Sciatic nerve (tissue), 2 donors: ENCODE data around the gene RANBP3. TPM values are rescaled to one million over a fixed set of nuclear protein-coding genes. Genes with fewer than 3 reads are reported as not detected.
"Not testable (repeated sequence)": the region's sequence is repeated elsewhere in the genome, so short reads cannot be mapped to it uniquely, and the experiment has no call there.

Experiments
- ATAC-seq: fragments of 200-7000 bp; cut with Tn5 transposase; one replicate; pipeline ENCODE4 v1.9.1; 2020; ENCODE audit warnings: mild to moderate bottlenecking, moderate library complexity
- DNase-seq: peaks from one replicate; pipeline ENCODE4 v3.0.0-alpha.2; 2020; ENCODE audit warnings: low spot score
- intact Hi-C: fragments of 100-400 bp; cut with DNase I; formaldehyde crosslinking; loops from one replicate; pipeline ENCODE4 v1.14.2; 2022
- total RNA-seq: library from RNA; stranded (reverse); fragmentation: NEBNext Ultra II Directional; extraction: Animal tissue kit (Norgen Biotek cat#: 25700); gene quantifications from one replicate; pipeline ENCODE4 v1.2.1, GENCODE V29; 2021
- donor health status: DM: no; HTN: no; CAD: no.
- donor health status: DM: no; HTN: no; CAD: no.

Gene RANBP3, protein sequence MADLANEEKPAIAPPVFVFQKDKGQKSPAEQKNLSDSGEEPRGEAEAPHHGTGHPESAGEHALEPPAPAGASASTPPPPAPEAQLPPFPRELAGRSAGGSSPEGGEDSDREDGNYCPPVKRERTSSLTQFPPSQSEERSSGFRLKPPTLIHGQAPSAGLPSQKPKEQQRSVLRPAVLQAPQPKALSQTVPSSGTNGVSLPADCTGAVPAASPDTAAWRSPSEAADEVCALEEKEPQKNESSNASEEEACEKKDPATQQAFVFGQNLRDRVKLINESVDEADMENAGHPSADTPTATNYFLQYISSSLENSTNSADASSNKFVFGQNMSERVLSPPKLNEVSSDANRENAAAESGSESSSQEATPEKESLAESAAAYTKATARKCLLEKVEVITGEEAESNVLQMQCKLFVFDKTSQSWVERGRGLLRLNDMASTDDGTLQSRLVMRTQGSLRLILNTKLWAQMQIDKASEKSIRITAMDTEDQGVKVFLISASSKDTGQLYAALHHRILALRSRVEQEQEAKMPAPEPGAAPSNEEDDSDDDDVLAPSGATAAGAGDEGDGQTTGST
- total RNA-seq: 76.3 TPM

DNA sequence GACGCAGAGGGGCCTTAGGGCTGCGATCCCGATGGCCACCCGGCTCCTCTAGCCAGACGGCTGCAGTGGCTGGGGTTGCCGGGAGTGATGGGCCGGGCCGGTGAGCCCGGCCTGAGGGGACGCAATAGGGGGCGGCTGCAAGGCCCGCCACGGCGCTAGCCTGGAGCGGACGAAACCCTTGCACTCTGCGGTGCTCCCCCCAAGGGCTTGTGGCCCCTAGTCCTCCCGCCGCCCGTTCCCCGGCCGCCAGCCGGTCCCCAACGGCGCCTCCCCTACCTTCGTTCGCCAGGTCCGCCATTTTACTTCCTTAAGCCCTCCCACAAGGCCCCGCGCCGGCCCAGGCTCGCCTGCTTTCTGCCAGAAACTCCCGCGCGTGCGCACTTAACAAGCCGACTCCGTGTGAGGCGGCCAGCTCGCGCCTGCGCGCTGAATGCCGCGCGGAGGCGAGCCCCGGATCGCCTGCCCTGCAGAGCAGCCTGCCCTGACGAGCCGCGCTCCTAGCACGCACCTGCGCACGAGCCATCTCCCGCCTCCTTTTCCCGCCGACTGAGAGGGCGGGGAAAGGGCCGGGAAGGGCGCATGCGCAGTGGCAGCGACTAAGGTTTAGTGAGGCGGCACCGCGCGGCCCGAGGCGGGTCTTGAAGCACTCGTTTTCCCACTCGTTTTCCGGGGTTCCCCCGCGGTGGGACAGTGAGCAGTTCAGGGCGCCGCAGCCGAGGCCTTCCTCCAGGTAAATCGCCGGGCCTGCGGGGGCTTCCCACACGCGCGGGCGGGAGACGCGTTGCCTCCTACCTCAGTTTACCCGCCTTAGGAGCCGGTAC, at the start of gene RANBP3:
Gene RANBP3, minus strand, starts transcription at position 356 of the 821 bp plus-strand sequence. Its CDS starts 58 bp downstream, at position 298.
- intact Hi-C loops: no loop called here
- DNase-seq: peak; percentile 99
- peak; percentile 99 for ATAC-seq

DNA sequence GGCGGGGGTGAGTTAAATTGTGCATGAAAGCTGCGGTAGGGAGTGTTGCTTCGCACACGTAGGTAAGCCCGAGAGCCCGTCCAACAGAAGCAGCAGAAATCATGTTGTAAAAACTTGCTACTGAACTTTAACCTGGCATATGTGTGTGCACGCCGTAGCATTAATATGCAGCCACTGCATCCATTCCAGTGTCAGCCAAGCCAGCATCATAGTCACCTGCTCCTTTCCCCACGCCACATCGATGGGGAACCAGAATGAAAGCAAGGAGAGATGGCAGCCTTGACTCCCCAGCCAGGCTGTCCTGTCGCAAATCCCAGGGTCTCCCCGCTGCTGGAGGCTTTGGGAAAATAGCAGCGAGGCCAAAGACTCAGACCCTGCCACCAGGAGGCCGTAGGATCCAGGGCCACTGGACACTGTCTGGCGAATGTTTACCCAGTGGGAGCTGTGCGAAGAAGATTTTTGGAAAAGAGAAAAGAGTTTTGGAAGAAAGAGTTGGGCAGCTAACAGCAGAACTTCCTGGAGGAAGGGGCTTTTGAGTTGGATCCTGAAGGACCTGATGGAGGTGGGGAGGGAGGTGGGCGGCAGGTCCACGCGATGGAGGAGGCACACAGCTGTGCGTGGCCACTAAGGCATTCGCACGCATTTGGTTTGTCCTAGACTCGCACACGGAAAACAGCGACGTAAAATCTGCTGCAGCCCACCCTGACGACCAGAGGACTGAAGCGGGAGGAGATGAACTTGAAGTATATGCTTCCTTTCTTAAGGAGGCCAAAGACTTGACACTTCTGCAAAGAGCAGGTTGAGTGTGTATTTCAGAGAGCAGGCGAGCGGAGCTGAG, 48.7 kb upstream of the RANBP3 start:
- no peak for ATAC-seq
- intact Hi-C loops: no loop called here
- DNase-seq: peak; percentile 47

DNA sequence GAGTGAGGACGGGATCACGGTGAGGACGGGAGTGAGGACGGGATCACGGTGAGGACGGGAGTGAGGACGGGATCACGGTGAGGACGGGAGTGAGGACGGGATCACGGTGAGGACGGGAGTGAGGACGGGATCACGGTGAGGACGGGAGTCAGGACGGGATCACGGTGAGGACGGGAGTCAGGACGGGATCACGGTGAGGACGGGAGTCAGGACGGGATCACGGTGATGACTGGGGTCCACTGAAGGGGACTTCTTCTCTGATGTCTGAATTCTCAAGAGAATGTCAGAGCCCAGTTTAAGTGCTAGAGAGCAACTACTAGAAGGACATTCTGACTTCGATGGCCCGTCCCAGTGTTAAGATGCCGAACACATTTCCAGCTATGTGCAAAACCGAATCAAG, 46.8 kb upstream of the RANBP3 start:
- ATAC-seq, DNase-seq: not testable (repeated sequence)
- intact Hi-C loops: loop anchor here (5.0 kb wide), 1 partner anchor 37 kb away; no protein-coding TSS in a partner anchor

DNA sequence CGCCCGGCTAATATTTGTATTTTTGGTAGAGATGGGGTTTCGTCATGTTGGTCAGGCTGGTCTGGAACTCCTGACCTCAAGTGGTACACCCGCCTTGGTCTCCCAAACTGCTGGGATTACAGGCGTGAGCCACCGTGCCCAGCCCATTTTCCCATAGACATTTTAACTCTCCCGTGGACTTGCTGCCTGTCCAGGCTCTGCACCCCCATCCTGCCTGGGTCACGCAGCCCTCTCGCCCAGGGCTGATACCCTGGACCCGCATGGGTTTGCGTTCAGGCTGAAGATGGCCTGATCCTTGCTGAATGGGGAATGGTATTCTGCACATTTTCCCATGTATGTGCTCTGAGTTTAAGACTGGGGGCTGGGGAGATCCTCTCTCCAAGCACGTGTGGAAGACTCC, 46.0 kb upstream of the RANBP3 start:
- ATAC-seq (no peak), DNase-seq (no peak)
- intact Hi-C loops: loop anchor here (5.0 kb wide), 1 partner anchor 37 kb away; no protein-coding TSS in a partner anchor

DNA sequence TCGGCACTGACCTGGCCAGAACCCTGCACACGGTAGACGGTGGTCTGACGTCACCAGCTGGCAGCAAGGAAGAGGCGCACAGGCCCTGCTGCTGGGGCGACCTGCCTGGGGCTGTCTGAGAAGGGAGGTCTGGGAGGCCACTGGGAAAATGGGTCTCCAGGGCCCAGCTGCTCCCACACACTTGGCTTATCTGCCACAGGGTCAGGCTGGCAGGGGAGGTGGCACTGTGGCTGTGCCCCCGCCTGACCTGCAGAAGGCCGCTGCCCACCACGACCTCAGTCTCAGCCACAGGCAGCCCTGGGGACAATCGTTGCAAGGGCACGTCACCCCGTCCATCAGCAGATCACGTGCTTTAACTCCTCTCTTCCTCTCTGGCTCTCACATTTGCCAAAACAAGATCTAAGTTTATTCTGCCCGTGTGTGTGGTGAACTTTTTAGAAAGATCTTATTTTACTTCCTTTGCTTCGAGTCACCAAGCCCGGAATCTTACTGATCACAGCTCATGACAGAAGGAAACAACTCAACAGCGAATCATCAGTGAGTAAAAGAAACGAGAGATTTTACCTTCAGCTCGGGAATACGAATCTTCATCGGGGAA, 45.2 kb upstream of the RANBP3 start:
- DNase-seq (no peak), ATAC-seq (peak; percentile 52)
- intact Hi-C loops: loop anchor here (5.0 kb wide), 1 partner anchor 36 kb away; no protein-coding TSS in a partner anchor

DNA sequence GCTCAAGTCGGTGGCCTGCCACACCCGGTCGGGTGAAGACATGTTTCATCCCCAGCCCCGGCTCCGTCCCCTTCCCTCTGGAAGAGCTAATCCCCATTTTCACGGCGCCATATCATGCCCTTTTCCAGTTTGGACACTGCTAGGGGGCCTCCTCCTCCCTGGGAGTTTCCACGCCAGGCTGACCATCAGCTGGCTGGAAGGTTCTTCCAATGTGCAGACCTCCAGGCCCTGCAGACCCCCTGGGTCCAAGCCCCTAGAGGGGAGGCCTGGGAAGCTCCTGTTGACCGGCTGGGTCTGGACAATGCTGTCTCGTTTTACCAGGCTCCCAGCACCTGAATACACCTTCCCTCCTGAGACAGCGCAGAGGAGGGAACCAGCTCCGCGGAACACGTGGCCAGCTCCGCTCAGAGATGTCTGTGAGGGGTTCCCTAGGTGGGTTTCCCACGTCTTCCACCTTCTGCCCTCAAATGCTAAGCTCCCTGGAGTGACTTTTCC, 44.7 kb upstream of the RANBP3 start:
- DNase-seq: no peak
- intact Hi-C loops: loop anchor here (5.0 kb wide), 1 partner anchor 35 kb away; no protein-coding TSS in a partner anchor
- ATAC-seq: peak; percentile 16

DNA sequence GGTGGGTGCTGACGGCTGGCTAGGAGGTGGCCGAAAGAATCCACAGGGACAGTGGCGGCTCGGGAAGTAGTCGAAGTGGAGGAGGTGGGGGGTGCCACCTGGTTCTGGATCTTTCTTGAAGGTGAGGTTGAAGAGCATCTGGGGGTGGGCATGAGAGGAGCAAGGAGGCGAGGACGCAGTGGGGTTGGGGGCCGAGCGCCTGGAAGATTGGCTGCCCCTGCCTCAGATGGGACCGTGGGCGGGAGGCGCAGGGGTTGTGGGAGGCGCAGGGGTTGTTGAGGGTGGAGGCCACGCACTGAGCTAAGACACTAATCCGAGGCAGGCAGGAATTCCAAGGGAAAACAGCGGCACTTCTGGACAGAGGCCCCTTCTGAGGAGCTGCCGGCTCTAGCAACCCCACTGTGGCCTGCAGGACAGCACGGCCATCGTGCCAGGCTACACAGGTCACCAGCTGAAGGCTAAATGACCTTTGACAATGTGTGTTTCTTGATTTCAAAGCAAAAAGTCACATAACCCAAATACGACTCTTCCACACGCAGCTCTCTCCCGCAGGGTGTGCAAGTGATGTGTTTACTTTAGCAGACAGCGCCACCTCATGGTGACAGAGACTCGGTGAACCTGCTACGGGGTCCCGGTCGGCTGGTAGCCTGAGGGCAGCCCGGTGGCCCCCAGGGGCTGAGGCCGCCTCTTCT, 44.1 kb upstream of the RANBP3 start:
- DNase-seq (peak; percentile 90), ATAC-seq (peak; percentile 91)
- intact Hi-C loops: loop anchor here (1.0 to 5.0 kb wide), 2 partner anchors 35 to 249 kb away; no protein-coding TSS in a partner anchor

DNA sequence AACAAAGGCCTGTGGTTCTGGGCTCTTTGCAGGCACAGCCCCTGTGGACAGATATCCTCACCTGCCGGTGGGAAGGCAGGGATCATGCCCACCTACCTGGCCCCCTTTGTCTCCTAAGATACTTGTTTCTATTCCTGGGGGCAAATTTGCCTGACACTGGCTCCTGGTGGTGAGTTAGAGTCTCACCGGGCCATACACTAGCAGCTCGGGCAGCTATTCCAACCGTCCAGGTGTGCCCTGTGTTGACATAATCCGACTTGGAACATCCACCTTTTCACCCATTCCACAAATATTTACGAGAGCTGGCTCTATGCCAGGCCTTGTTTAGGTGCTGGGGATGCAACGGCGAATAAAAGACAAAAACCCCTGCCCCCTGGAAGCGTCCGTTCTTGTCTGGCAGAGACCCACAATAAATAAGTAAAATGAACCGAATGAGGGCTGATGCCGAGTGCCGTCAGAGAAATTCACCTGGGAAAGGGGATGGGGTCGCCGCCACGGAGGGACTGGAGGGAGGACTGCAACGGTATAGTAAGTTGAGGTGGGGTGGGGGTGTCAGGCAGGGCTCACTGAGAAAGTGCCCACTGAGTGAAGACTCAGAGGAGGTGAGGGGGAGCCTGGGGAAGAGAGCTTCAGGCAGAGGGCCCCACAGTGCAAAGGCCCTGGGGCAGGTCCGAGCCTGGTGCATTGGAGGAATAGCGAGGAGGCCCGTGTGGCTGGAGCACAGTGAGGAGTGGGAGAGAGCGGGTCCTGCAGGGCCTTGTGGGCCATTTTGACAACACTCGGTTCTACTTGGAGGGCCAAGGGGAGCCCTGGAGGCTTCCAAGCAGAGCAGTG, 43.2 kb upstream of the RANBP3 start:
- no peak for DNase-seq
- intact Hi-C loops: loop anchor here (1.0 to 5.0 kb wide), 2 partner anchors 34 to 248 kb away; no protein-coding TSS in a partner anchor

DNA sequence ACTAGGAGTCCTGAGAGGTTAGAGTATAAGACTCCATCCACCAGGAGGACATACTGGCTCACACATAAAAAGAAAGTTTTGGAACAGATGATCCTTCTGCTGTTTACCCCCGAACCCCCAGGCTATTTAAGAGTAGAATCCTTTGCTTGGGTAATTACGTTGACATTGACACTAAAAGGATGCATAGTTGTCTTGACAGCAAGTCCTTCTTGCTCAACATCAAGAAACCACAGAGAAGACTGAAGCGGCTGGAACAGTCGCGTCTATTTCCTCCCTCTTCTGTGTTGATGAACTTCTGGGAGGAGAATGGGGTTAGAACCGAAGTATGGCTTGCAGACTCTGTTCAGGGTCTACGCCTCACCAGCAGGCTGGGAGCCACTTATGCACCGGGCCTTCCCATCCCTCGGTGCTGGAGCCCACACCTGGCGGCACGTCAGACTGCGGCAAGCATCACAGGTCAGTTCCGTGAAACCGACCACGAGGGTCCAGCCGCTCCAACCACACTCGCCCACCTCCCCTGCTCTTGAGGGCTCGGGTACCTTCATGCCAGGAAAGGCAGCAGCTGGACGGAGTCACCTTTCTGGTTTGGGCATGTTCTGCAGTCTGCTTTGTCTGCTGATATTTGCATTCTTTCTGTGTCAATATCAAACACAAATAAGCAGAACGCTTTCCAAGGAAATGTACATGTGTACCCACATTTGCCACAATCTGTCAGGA, 42.4 kb upstream of the RANBP3 start:
- ATAC-seq (no peak), DNase-seq (no peak)
- intact Hi-C loops: loop anchor here (5.0 kb wide), 1 partner anchor 33 kb away; no protein-coding TSS in a partner anchor

More for the DNA sequence above, 43.2 kb upstream of the RANBP3 start:
- no peak for ATAC-seq

DNA sequence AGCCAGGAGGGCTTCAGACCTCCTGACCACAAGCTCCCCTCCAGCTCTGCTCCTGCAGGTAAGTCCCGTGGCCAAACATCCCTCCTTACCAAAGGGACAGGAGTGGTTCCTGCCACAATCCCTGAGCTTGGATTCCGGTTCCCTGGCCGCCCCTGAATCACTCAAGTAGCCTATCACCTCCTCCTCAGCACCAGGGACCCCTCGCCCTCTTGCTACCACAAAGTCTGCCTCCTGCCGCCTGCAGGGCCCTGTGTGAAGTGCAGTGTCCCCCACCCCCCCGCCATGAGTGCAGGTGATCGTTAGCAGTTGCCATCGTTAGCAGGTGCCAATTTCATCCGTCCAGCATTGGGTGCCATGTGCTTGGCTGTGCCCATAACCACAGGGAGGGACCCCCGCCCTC, 40.8 kb upstream of the RANBP3 start:
- no peak for DNase-seq
- no peak for ATAC-seq
- intact Hi-C loops: loop anchor here (2.0 kb wide), 1 partner anchor 242 kb away; no protein-coding TSS in a partner anchor

DNA sequence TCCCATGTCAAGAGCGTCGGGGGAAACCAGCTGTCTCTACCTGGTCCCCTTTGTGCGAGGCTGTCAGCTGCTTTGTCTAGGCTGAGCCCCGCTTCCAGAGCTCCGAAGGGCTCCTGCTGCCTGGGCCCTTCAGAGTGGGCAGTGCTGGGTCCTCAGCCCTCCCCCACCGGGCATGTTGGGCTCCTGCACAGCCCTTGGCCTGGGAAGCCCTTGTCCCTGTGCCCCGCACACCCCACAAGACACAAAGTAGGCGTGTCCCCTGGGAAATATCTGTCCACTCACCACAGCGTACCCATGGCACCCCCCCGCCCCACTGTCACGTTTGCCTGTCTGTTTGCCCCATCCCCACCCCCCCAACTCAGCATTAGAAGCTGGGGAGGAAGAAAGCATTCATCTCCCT, 39.6 kb upstream of the RANBP3 start:
- DNase-seq: no peak

DNA sequence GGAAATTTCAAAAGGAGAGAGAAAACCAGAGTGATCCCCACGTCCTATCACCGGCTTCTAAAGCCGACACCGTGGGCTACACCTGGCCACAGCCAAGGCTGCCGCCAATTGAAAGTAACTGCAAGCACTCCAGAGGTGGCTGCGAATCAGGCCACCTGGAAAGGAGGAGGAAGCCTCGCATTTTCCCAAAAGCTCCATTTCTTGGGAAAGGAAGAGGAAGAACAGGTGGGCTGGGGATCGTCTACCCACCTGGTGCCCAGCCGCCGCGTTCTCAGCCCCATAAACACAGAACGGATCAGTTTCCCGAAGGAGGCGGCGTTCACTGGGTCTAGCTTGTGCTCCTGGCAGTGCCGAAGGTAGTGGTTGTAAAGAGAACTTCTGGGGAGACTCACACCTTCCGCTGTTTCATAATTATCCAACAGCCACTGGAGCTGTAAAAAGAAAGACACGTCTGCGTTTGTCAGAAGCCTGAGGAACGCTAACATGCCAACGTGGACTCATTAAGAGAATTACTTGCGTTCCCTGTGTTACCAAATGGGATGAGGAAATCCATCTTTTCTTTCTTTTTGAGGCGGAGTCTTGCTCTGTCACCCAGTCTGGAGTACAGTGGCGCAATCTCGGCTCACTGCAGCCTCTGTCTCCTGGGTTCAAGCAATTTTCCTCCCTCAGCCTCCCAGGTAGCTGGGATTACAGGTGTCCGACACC, 38.1 kb upstream of the RANBP3 start:
- DNase-seq: no peak
- ATAC-seq: no peak

More for the DNA sequence above, 39.6 kb upstream of the RANBP3 start:
- intact Hi-C loops: no loop called here
- no peak for ATAC-seq

DNA sequence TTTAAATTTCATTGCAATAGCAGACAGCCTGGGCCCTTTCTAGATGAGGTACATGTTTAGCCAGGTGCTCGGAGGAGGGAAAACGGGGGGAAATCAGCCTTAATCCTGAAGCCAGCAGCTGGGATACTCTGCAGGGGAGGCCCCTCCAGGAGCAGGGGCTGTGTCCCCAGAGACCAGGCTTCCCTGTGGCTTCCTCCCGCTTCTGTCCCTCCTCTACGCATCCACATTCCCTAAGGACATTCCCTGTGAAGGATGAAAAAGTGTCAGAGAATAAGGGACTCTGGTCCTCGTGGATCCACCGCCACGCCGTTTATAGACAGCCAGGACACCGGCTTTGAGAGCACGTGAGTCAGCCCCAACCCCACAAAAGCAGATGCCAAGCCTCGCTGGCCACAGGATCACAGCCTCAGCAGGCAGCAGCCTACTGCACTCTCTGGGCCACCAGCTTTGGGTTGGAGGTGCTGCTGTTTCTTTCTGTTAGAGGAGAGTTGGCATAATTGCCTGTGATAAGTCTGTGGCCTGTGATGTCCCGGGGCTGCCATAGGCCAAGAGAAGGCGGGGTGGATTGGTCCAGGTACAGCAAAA, 36.7 kb upstream of the RANBP3 start:
- ATAC-seq (no peak), DNase-seq (no peak)
- intact Hi-C loops: no loop called here

More for the DNA sequence above, 38.1 kb upstream of the RANBP3 start:
- intact Hi-C loops: no loop called here

DNA sequence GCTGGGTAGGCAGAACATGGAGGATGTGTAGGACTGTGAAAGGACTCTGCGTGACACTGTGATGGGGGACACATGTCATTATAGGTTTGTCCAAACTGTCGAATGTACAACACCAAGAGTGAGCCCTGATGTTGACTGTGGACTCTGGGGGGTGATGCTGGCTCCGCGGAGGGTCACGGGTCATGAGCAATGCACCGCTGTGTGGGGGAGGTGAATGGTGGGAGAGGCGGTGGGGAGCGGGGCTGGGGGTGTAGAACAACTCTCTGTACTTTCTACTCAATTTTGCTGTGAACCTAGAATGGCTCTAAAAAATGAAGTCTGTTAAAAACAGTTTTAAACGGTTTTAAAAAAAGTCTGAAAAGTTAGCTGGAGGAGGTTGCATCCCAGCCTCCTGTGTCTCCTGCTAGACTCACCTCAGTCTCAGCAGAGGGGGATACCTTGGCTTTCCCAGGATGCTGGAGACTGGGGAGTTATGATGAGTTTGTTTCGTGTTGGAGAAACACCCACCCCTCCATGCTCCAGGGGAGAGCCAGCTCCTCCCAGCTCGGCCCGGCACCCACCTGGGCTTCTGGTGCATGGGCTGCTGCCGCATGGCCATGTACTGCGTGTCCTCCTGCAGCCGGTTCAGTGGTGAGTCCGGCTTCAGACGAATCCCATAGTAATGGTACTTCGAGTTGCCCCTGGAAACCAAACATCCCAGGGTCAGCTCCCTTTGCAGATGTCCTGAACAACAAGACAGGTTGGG, 34.7 kb upstream of the RANBP3 start:
- intact Hi-C loops: no loop called here
- ATAC-seq (no peak), DNase-seq (no peak)
